Peyer's patch (tissue), 4 donors: ENCODE measurements around the gene FAAP100. TPM values are rescaled to one million over a fixed set of nuclear protein-coding genes. Genes with fewer than 3 reads are reported as not detected.

Experiments
- DNase-seq, 3 donors: peaks; one replicate each; pipeline ENCODE4 v3.0.0-alpha.2; 2017 to 2019
- H3K27ac ChIP-seq, 4 donors: fragments of 200-600 bp; sonication (generic); one replicate each; pipeline ENCODE4 v1.5.1; 2016 to 2019
- H3K27me3 ChIP-seq, 2 donors: fragments of 200-600 bp; sonication (generic); one replicate each; pipeline ENCODE4 v1.5.1; 2019
- H3K36me3 ChIP-seq, 3 donors: fragments of 200-600 bp; sonication (generic); one replicate each; pipeline ENCODE4 v1.5.1; 2016 to 2019
- H3K4me1 ChIP-seq, 4 donors: fragments of 200-600 bp; sonication (generic); one replicate each; pipeline ENCODE4 v1.5.1; 2016 to 2019
- H3K4me3 ChIP-seq, 4 donors: fragments of 200-600 bp; sonication (generic); 1 replicate in 3 of 4; 2 replicates in 1 of 4; pipeline ENCODE4 v1.5.1; 2016 to 2019; ENCODE audit warnings: mild to moderate bottlenecking in 1 of 4
- H3K9me3 ChIP-seq, 4 donors: fragments of 200-600 bp; sonication (generic); one replicate each; pipeline ENCODE4 v1.5.1; 2016 to 2019; ENCODE audit warnings: mild to moderate bottlenecking in 1 of 4
- POLR2A ChIP-seq, 2 donors: fragments of 450-650 bp; IDR thresholded peaks; one replicate each; pipeline ENCODE4 v1.5.1; 2017; ENCODE audit warnings: antibody characterized with exemption in 2 of 2, mild to moderate bottlenecking in 2 of 2, moderate library complexity in 2 of 2
- total RNA-seq, 4 donors: library from RNA; depleted of rRNA; stranded (reverse); fragments of >200 nt; gene quantifications; one replicate each; pipeline ENCODE4 v1.1.0, GENCODE V29; 2016
- TF ChIP-seq, protein P1 (sequence below), 6 experiments: fragments of 450-650 bp in 4 of 6; fragments of 200-600 bp in 2 of 6; sonication (generic) in 1 of 6; IDR thresholded peaks; one replicate each; pipeline ENCODE4 v1.5.1; 2017 to 2019; ENCODE audit warnings: antibody characterized with exemption in 6 of 6, mild to moderate bottlenecking in 3 of 6, moderate library complexity in 1 of 6

The FAAP100 gene
- total RNA-seq, 4 donors from 2014 or later, result 38.2 to 66.9 (median 52.2) TPM

- peak in 1 of 3 donors; percentile 35 for DNase-seq
Measured at GRCh38 chr17:81500047-81500446, 52.1 kb downstream of the FAAP100 start.

GRCh38 chr17:81499601-81499970 lies 52.6 kb downstream of the FAAP100 start:
- TF ChIP-seq, protein P1, sequence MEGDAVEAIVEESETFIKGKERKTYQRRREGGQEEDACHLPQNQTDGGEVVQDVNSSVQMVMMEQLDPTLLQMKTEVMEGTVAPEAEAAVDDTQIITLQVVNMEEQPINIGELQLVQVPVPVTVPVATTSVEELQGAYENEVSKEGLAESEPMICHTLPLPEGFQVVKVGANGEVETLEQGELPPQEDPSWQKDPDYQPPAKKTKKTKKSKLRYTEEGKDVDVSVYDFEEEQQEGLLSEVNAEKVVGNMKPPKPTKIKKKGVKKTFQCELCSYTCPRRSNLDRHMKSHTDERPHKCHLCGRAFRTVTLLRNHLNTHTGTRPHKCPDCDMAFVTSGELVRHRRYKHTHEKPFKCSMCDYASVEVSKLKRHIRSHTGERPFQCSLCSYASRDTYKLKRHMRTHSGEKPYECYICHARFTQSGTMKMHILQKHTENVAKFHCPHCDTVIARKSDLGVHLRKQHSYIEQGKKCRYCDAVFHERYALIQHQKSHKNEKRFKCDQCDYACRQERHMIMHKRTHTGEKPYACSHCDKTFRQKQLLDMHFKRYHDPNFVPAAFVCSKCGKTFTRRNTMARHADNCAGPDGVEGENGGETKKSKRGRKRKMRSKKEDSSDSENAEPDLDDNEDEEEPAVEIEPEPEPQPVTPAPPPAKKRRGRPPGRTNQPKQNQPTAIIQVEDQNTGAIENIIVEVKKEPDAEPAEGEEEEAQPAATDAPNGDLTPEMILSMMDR (IDR thresholded peaks at IDR 0.05), result no peak
- no peak for TF ChIP-seq POLR2A (IDR thresholded peaks at IDR 0.05)
- H3K36me3 ChIP-seq, result no peaks in the 10 kb centered on the region
- no peak overlapping the region for H3K4me3 ChIP-seq
- no peak for DNase-seq
- H3K9me3 ChIP-seq, result no peaks in the 10 kb centered on the region
- H3K4me1 ChIP-seq, result no peaks in the 10 kb centered on the region
- no peak overlapping the region for H3K27ac ChIP-seq
- H3K27me3 ChIP-seq, result no peaks in the 10 kb centered on the region

More at GRCh38 chr17:81500047-81500446, 52.1 kb downstream of the FAAP100 start:
- no peaks in the 10 kb centered on the region for H3K9me3 ChIP-seq
- H3K4me1 ChIP-seq, result no peaks in the 10 kb centered on the region
- H3K4me3 ChIP-seq, result no peak overlapping the region
- no peaks in the 10 kb centered on the region for H3K36me3 ChIP-seq
- no peak overlapping the region for H3K27ac ChIP-seq
- TF ChIP-seq POLR2A (IDR thresholded peaks at IDR 0.05), result no peak
- TF ChIP-seq, protein P1 (IDR thresholded peaks at IDR 0.05), result no peak
- no peaks in the 10 kb centered on the region for H3K27me3 ChIP-seq

DNA sequence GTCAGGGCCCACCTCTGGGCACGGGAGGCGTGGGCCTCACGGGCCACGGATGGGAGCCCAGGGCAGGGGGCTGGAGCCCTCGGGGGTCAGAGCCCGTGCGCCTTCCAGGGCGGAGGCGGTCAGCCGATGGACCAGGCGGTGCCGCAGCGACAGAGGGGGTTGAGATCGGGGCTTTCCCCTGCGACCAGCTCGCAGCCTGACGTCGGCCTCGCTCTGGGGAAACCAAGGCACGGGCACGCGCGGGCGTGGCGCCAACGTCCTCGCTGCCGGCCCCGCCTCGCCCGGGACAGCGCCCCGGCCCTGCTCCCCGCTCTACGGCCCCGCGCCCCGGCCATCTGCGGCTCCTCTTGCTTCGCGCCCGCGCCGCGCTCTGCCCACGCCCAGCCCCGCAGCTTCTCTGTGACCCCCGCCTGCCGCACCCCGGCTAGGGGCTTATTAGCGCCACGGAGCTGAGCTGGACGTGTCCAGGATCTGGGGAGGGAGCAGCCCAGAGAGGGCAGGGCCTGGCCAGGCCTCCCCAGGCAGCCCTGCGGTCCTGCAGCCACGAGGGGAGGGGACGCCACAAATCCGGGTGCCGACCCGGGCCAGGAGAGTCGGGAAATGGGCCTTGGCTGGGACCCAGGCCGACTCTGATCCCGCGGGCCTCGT lies 53.1 kb downstream of the FAAP100 start:
- TF ChIP-seq, protein P1 (IDR thresholded peaks at IDR 0.05), result no peak
- TF ChIP-seq POLR2A (IDR thresholded peaks at IDR 0.05), result no peak
- DNase-seq, result peak in 1 of 3 donors; percentile 45

GRCh38 chr17:81494626-81495377 lies 57.4 kb downstream of the FAAP100 start:
- Histone ChIP-seq H3K9me3 (no peaks in the 10 kb centered on the region), H3K4me3 (no peak overlapping the region), H3K36me3 (no peaks in the 10 kb centered on the region), H3K27me3 (no peaks in the 10 kb centered on the region), H3K4me1 (peaks cover 0 to 13% (median 0%) of the 10 kb centered on the region in 4 donors), H3K27ac (no peak overlapping the region)
- DNase-seq, result no peak
- TF ChIP-seq, protein P1 (IDR thresholded peaks at IDR 0.05), result no peak
- no peak for TF ChIP-seq POLR2A (IDR thresholded peaks at IDR 0.05)

More for the DNA sequence above, 53.1 kb downstream of the FAAP100 start:
- Histone ChIP-seq H3K9me3 (no peaks in the 10 kb centered on the region), H3K27ac (no peak overlapping the region), H3K4me1 (no peaks in the 10 kb centered on the region), H3K27me3 (no peaks in the 10 kb centered on the region), H3K4me3 (no peak overlapping the region), H3K36me3 (no peaks in the 10 kb centered on the region)

GRCh38 chr17:81493198-81494038 lies 58.7 kb downstream of the FAAP100 start:
- Histone ChIP-seq H3K27ac (no peak overlapping the region), H3K4me1 (peaks cover 0 to 23% (median 3%) of the 10 kb centered on the region in 4 donors), H3K27me3 (no peaks in the 10 kb centered on the region), H3K4me3 (no peak overlapping the region), H3K9me3 (no peaks in the 10 kb centered on the region), H3K36me3 (no peaks in the 10 kb centered on the region)
- no peak for TF ChIP-seq POLR2A (IDR thresholded peaks at IDR 0.05)
- DNase-seq, result no peak
